KMS-11 (cell line): Measurements from ENCODE around the gene KDM7A.

Experiments
- H2AFZ ChIP-seq: fragments of 200-600 bp; sonication (generic); 2 replicates; pipeline ENCODE4 v1.6.1; 2016; ENCODE audit warnings: antibody characterized with exemption, mixed run types, low read depth
- H3K27ac ChIP-seq: fragments of 200-600 bp; sonication (generic); 2 replicates; pipeline ENCODE4 v1.6.1; 2016; ENCODE audit warnings: mild to moderate bottlenecking, mixed run types
- H3K27me3 ChIP-seq: fragments of 200-600 bp; sonication (generic); 2 replicates; pipeline ENCODE4 v1.6.1; 2017; ENCODE audit warnings: mild to moderate bottlenecking, low read depth, mixed run types, moderate library complexity; ENCODE audit not compliant: insufficient read depth
- H3K36me3 ChIP-seq: fragments of 200-600 bp; sonication (generic); 2 replicates; pipeline ENCODE4 v1.6.1; 2017; ENCODE audit warnings: mild to moderate bottlenecking, mixed run types; ENCODE audit not compliant: insufficient read depth
- H3K4me1 ChIP-seq: fragments of 200-600 bp; sonication (generic); 2 replicates; pipeline ENCODE4 v1.6.1; 2016; ENCODE audit warnings: mild to moderate bottlenecking, low read depth, mixed run types; ENCODE audit not compliant: poor library complexity, severe bottlenecking
- H3K4me2 ChIP-seq: fragments of 200-600 bp; sonication (generic); 2 replicates; pipeline ENCODE4 v1.7.0; 2016; ENCODE audit warnings: mild to moderate bottlenecking, mixed run types
- H3K4me3 ChIP-seq: fragments of 200-600 bp; sonication (generic); IDR thresholded peaks from 2 replicates; pipeline ENCODE4 v1.6.1; 2017; ENCODE audit warnings: low read depth, low read length, mixed read lengths; ENCODE audit not compliant: insufficient read depth
- H3K79me2 ChIP-seq: fragments of 200-600 bp; sonication (generic); 2 replicates; pipeline ENCODE4 v1.6.1; 2016; ENCODE audit warnings: low read depth, mixed run types; ENCODE audit not compliant: insufficient read depth
- H3K9ac ChIP-seq: fragments of 200-600 bp; sonication (generic); 2 replicates; pipeline ENCODE4 v1.6.1; 2016; ENCODE audit warnings: mild to moderate bottlenecking, mixed run types
- H4K20me1 ChIP-seq: fragments of 200-600 bp; sonication (generic); 2 replicates; pipeline ENCODE4 v1.6.1; 2016; ENCODE audit warnings: mild to moderate bottlenecking, mixed run types; ENCODE audit not compliant: insufficient read depth
- CTCF ChIP-seq: fragments of 200-600 bp; sonication (generic); conservative IDR thresholded peaks from 2 replicates; pipeline ENCODE4 v1.6.1; 2017; ENCODE audit warnings: low read depth, mild to moderate bottlenecking, antibody characterized with exemption, low read length, moderate library complexity, mixed read lengths

Gene KDM7A

GRCh38 chr7:140059273-140060242, 117.2 kb downstream of the KDM7A start:
- no peak for TF ChIP-seq CTCF
- Histone ChIP-seq H3K27ac (no peak overlapping the region), H3K4me1 (peaks cover 27% of the 10 kb centered on the region), H3K27me3 (no peaks in the 10 kb centered on the region), H3K9ac (no peak overlapping the region), H2AFZ (no peak overlapping the region), H3K4me3 (no peak overlapping the region), H3K36me3 (no peaks in the 10 kb centered on the region), H3K4me2 (no peak overlapping the region), H3K79me2 (peaks cover 12% of the 10 kb centered on the region; the same call in 1 of the 2 replicates), H4K20me1 (no peaks in the 10 kb centered on the region)

GRCh38 chr7:140058517-140058916, 118.3 kb downstream of the KDM7A start:
- Histone ChIP-seq H2AFZ (no peak overlapping the region), H3K27me3 (no peaks in the 10 kb centered on the region), H4K20me1 (no peaks in the 10 kb centered on the region), H3K4me1 (peaks cover 35% of the 10 kb centered on the region), H3K4me3 (no peak overlapping the region), H3K4me2 (no peak overlapping the region), H3K27ac (no peak overlapping the region), H3K79me2 (peaks cover 12% of the 10 kb centered on the region; the same call in 1 of the 2 replicates), H3K9ac (no peak overlapping the region), H3K36me3 (no peaks in the 10 kb centered on the region)
- TF ChIP-seq CTCF: no peak

- H3K36me3 ChIP-seq: no peaks in the 10 kb centered on the region
- no peak overlapping the region for H3K4me2 ChIP-seq
- H3K4me3 ChIP-seq: no peak overlapping the region
- H4K20me1 ChIP-seq: no peaks in the 10 kb centered on the region
- peaks cover 34% of the 10 kb centered on the region for H3K4me1 ChIP-seq
- no peak overlapping the region for H3K9ac ChIP-seq
- no peak for TF ChIP-seq CTCF
- H2AFZ ChIP-seq: no peak overlapping the region
- H3K27ac ChIP-seq: no peak overlapping the region
- H3K79me2 ChIP-seq: peaks cover 12% of the 10 kb centered on the region; the same call in 1 of the 2 replicates
- H3K27me3 ChIP-seq: no peaks in the 10 kb centered on the region
Measured at GRCh38 chr7:140057143-140057535, 119.6 kb downstream of the KDM7A start.

- Histone ChIP-seq H3K36me3 (no peaks in the 10 kb centered on the region), H4K20me1 (no peaks in the 10 kb centered on the region), H3K4me2 (no peak overlapping the region), H3K4me1 (peaks cover 28% of the 10 kb centered on the region), H3K27ac (no peak overlapping the region), H3K79me2 (peaks cover 12% of the 10 kb centered on the region; the same call in 1 of the 2 replicates), H2AFZ (no peak overlapping the region), H3K27me3 (no peaks in the 10 kb centered on the region), H3K4me3 (no peak overlapping the region), H3K9ac (no peak overlapping the region)
- TF ChIP-seq CTCF: no peak
Measured at GRCh38 chr7:140056431-140057142, 120.2 kb downstream of the KDM7A start.
